AG08395 (cell line): Measurements from ENCODE around the gene NARF.

Source experiments
- DNase-seq: peaks from one replicate; pipeline ENCODE4 v3.0.0; 2012; ENCODE audit warnings: mixed read lengths, low spot score

The NARF gene

GRCh38 chr17:82477934-82478333 lies 19.4 kb downstream of the NARF start:
- no peak for DNase-seq

- no peak for DNase-seq
These were observed 21.1 kb downstream of the NARF start for GRCh38 chr17:82479602-82480001.

- no peak for DNase-seq
These were observed 21.8 kb downstream of the NARF start for GRCh38 chr17:82480318-82480717.

GRCh38 chr17:82483204-82483660 lies 24.7 kb downstream of the NARF start:
- no peak for DNase-seq

- no peak for DNase-seq
These were observed 25.3 kb downstream of the NARF start for GRCh38 chr17:82483836-82484235.

- no peak for DNase-seq
These were observed 27.9 kb downstream of the NARF start for GRCh38 chr17:82486231-82487094.

GRCh38 chr17:82487910-82488309 lies 29.4 kb downstream of the NARF start:
- DNase-seq, result no peak

- DNase-seq, result peak; percentile 81
These were observed 30.6 kb downstream of the NARF start for GRCh38 chr17:82489117-82489516.

- no peak for DNase-seq
These were observed 31.4 kb downstream of the NARF start for GRCh38 chr17:82489851-82490511.

GRCh38 chr17:82490512-82491195 lies 32.1 kb downstream of the NARF start:
- no peak for DNase-seq

- DNase-seq, result no peak
These were observed 32.6 kb downstream of the NARF start for GRCh38 chr17:82491196-82491530.

- DNase-seq, result no peak
These were observed 33.0 kb downstream of the NARF start for GRCh38 chr17:82491533-82491932.

GRCh38 chr17:82492643-82493225 lies 34.2 kb downstream of the NARF start:
- DNase-seq, result peak; percentile 68

GRCh38 chr17:82493226-82493781 lies 34.8 kb downstream of the NARF start:
- DNase-seq, result no peak

- peak; percentile 92 for DNase-seq
These were observed 35.9 kb downstream of the NARF start for GRCh38 chr17:82494236-82495055.

- DNase-seq, result no peak
These were observed 37.4 kb downstream of the NARF start for GRCh38 chr17:82495844-82496528.

GRCh38 chr17:82496529-82497434 lies 38.2 kb downstream of the NARF start:
- peak; percentile 95 for DNase-seq

- DNase-seq, result peak; percentile 15
These were observed 39.2 kb downstream of the NARF start for GRCh38 chr17:82497483-82498405.
